OCI-LY7 (cell line): ENCODE data around the gene METTL25B.

Experiments used
- CTCF ChIP-seq: fragments of 200-600 bp; sonication (generic); conservative IDR thresholded peaks from 2 replicates; pipeline ENCODE4 v1.5.1; 2014; ENCODE audit warnings: mild to moderate bottlenecking, antibody characterized with exemption, low read length, moderate library complexity, mixed read lengths
- EZH2phosphoT487 ChIP-seq: fragments of 200-600 bp; sonication (generic); IDR thresholded peaks from 2 replicates; pipeline ENCODE4 v1.6.1; 2018; ENCODE audit warnings: low read depth, borderline replicate concordance, mild to moderate bottlenecking, mixed run types, antibody characterized with exemption, low read length, moderate library complexity, mixed read lengths

- TF ChIP-seq CTCF (no peak), EZH2phosphoT487 (no peak)
These were observed 14.5 kb downstream of the METTL25B start for GRCh38 chr1:156742801-156743200.
